ENCODE measurements around the gene ALG2. TPM values are rescaled to one million over a fixed set of nuclear protein-coding genes. Genes with fewer than 3 reads are reported as not detected.

ALG2 gene
- total and polyA plus RNA-seq, 4 donors: 20.6 to 43.6 (median 30.3) TPM

DNA sequence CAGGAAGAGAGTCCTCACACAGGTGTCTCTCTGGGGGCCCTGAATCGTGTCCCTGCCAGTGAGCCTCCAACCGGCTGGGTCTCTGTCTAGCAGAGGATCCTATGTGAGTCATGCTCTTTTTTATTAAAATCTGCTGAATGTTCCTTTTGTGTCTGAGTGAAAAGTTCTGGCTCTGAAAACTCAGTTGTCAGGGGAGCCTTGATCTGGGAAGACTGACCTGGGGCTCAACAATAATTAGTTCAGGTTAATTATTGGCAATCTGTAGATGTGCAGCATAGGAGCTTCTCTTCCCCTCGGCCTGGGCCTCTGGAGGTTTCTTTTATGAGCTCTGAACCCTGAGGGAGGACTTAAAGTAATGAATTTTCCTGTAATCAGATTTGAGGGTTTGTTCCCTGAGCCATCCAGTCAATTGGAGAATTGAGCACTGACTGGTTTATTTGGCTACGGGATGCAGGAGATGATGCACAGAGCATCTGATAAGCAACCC, 45.2 kb downstream of the ALG2 start (continued):
- TF ChIP-seq NR2F2 (IDR thresholded peaks at IDR 0.05): no peak

DNA sequence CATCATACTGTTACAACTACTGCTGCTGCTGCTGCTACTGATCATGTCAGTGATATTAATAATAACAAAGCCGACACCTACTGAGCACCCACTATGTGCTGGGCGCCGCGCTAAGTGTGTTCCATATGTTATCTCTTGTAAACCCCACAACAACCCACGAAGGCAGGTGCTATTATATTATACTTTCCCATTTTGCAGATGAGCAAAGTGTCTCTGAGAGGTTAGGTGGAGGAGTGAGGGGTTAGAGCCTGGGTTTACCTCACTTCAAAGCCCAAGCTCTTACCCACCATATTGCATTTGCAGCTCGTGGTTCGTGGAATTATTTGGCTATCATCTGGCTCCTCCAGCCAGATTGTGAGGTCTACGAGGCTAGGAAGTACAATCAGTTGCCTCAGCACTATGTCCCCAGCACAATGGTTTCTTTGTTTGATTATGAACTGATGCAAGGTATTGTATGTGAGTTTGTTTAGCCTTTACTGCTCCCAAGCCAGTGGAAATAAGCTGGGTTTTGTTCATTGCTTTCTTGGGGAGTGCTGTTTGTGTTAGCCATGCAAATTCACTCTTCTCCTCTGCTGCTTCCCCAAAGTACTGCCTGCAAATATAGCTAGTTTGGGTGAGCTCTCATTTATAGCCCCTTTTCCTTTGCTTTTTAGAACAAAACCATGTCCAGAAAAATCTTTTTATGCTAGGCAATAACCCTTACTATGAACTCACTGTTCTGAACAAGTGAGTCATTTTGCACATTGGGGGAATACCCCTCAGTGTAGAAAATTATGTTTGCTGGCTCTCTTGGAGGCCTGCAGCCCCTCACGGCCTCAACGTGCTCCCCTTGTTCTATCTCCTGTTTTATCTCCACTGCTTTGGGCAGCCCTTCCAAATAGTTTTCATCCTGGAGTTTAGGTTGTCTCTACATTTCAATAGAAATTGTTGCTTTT, 47.9 kb downstream of the ALG2 start:
- TF ChIP-seq FOXA1 (IDR thresholded peaks at IDR 0.05): no peak
- TF ChIP-seq, protein P1, sequence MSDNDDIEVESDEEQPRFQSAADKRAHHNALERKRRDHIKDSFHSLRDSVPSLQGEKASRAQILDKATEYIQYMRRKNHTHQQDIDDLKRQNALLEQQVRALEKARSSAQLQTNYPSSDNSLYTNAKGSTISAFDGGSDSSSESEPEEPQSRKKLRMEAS (IDR thresholded peaks at IDR 0.05): no peak
- TF ChIP-seq HNF4G (IDR thresholded peaks at IDR 0.05): no peak
- no peak for TF ChIP-seq HNF4A (conservative IDR thresholded peaks at IDR 0.05)
- TF ChIP-seq NR2F2 (IDR thresholded peaks at IDR 0.05): no peak
- TF ChIP-seq, protein P2, sequence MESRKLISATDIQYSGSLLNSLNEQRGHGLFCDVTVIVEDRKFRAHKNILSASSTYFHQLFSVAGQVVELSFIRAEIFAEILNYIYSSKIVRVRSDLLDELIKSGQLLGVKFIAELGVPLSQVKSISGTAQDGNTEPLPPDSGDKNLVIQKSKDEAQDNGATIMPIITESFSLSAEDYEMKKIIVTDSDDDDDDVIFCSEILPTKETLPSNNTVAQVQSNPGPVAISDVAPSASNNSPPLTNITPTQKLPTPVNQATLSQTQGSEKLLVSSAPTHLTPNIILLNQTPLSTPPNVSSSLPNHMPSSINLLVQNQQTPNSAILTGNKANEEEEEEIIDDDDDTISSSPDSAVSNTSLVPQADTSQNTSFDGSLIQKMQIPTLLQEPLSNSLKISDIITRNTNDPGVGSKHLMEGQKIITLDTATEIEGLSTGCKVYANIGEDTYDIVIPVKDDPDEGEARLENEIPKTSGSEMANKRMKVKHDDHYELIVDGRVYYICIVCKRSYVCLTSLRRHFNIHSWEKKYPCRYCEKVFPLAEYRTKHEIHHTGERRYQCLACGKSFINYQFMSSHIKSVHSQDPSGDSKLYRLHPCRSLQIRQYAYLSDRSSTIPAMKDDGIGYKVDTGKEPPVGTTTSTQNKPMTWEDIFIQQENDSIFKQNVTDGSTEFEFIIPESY (IDR thresholded peaks at IDR 0.05): no peak
- TF ChIP-seq EGR1 (IDR thresholded peaks at IDR 0.05; ENCODE audit: low read depth in 2 of 2): no peak
- TF ChIP-seq SP1 (IDR thresholded peaks at IDR 0.05): no peak
- TF ChIP-seq, protein P3, sequence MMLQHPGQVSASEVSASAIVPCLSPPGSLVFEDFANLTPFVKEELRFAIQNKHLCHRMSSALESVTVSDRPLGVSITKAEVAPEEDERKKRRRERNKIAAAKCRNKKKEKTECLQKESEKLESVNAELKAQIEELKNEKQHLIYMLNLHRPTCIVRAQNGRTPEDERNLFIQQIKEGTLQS (IDR thresholded peaks at IDR 0.05): no peak
- TF ChIP-seq TAF1 (conservative IDR thresholded peaks at IDR 0.05): no peak
- Histone ChIP-seq H3K27me3 (ENCODE audit: control insufficient read depth in 4 of 4, insufficient read depth in 4 of 4, low read length in 3 of 4) (no peaks in the 10 kb centered on the region), H3K9ac (ENCODE audit: low read depth in 1 of 2, low read length in 2 of 2) (no peak overlapping the region), H3K27ac (ENCODE audit: low read depth in 1 of 2, low read length in 2 of 2) (no peak overlapping the region), H3K9me3 (ENCODE audit: control insufficient read depth in 4 of 4, low read length in 3 of 4) (no peaks in the 10 kb centered on the region), H3K4me3 (ENCODE audit: low read depth in 1 of 3, low read length in 3 of 3) (no peak overlapping the region), H3K36me3 (ENCODE audit: control insufficient read depth in 4 of 4, insufficient read depth in 3 of 4, low read depth in 1 of 4, low read length in 3 of 4) (no peaks in the 10 kb centered on the region), H3K4me1 (ENCODE audit: control insufficient read depth in 4 of 4, insufficient read depth in 4 of 4, low read length in 3 of 4) (no peaks in the 10 kb centered on the region)
- DNase-seq (ENCODE audit: low spot score): no peak
- 77% methylated on average over 10 of the region's 10 CpGs for WGBS

DNA sequence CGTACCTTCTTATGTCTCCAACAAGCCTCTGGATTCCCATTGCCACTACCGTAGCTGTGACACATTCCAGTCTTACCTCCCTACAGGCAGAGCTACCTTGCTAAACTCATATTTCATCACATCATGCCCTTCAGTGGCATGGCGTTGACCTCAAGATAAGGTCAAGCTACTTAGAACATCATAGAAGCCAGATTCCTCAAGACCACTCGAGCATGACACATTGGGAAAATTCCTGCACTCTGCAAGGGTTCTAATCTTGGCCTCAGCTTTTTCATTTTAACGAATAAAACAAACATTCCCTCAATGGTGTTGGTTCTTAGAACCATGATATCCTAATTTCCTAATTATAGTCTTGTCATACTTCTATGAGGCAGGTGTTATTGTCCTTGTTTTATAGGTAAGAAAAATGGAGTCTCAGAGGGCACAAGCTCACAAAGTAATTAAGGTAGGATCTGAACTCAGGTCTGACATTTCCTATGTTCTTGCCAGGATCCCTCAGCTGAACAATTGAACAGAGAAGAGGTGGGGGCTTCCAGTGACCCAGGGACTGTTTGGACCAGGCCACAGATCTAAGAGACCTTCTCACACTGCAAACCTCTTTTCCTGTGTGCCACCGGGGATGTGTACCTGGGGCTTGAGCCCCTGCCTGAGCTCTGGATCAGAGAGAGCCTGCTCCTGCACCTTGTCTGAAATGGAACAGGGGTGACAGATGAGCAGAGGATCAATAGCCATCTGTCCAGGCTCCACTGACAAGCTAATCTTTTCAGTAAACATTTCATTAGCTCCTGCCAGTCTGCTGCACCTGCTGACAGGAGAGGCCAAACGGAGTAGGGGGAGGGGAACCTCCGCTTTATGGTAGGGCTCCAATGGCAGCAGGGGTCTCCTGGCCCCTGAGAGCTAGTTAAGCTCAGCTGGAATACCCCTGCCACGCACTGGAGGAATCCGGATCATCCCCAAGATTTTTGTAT, 49.3 kb downstream of the ALG2 start:
- Histone ChIP-seq H3K9ac (ENCODE audit: low read depth in 1 of 2, low read length in 2 of 2) (no peak overlapping the region), H3K36me3 (ENCODE audit: control insufficient read depth in 4 of 4, insufficient read depth in 3 of 4, low read depth in 1 of 4, low read length in 3 of 4) (no peaks in the 10 kb centered on the region), H3K4me1 (ENCODE audit: control insufficient read depth in 4 of 4, insufficient read depth in 4 of 4, low read length in 3 of 4) (no peaks in the 10 kb centered on the region), H3K27me3 (ENCODE audit: control insufficient read depth in 4 of 4, insufficient read depth in 4 of 4, low read length in 3 of 4) (no peaks in the 10 kb centered on the region), H3K27ac (ENCODE audit: low read depth in 1 of 2, low read length in 2 of 2) (no peak overlapping the region), H3K9me3 (ENCODE audit: control insufficient read depth in 4 of 4, low read length in 3 of 4) (no peaks in the 10 kb centered on the region), H3K4me3 (ENCODE audit: low read depth in 1 of 3, low read length in 3 of 3) (no peak overlapping the region)
- DNase-seq (ENCODE audit: low spot score): no peak
- 80% methylated on average over 10 of the region's 10 CpGs for WGBS
- TF ChIP-seq JUND (IDR thresholded peaks at IDR 0.05): no peak
- TF ChIP-seq, protein P4, sequence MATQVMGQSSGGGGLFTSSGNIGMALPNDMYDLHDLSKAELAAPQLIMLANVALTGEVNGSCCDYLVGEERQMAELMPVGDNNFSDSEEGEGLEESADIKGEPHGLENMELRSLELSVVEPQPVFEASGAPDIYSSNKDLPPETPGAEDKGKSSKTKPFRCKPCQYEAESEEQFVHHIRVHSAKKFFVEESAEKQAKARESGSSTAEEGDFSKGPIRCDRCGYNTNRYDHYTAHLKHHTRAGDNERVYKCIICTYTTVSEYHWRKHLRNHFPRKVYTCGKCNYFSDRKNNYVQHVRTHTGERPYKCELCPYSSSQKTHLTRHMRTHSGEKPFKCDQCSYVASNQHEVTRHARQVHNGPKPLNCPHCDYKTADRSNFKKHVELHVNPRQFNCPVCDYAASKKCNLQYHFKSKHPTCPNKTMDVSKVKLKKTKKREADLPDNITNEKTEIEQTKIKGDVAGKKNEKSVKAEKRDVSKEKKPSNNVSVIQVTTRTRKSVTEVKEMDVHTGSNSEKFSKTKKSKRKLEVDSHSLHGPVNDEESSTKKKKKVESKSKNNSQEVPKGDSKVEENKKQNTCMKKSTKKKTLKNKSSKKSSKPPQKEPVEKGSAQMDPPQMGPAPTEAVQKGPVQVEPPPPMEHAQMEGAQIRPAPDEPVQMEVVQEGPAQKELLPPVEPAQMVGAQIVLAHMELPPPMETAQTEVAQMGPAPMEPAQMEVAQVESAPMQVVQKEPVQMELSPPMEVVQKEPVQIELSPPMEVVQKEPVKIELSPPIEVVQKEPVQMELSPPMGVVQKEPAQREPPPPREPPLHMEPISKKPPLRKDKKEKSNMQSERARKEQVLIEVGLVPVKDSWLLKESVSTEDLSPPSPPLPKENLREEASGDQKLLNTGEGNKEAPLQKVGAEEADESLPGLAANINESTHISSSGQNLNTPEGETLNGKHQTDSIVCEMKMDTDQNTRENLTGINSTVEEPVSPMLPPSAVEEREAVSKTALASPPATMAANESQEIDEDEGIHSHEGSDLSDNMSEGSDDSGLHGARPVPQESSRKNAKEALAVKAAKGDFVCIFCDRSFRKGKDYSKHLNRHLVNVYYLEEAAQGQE (IDR thresholded peaks at IDR 0.05): no peak
- TF ChIP-seq FOXA1 (IDR thresholded peaks at IDR 0.05): no peak
- no peak for TF ChIP-seq RXRA (IDR thresholded peaks at IDR 0.05)
- TF ChIP-seq HNF4G (IDR thresholded peaks at IDR 0.05): no peak
- TF ChIP-seq GABPA (IDR thresholded peaks at IDR 0.05 in 1 of 2, conservative IDR thresholded peaks at IDR 0.05 in 1 of 2): no peak
- TF ChIP-seq, protein P2 (IDR thresholded peaks at IDR 0.05): no peak
- no peak for TF ChIP-seq YY1 (IDR thresholded peaks at IDR 0.05)
- no peak for TF ChIP-seq EGR1 (IDR thresholded peaks at IDR 0.05; ENCODE audit: low read depth in 2 of 2)
- no peak for TF ChIP-seq FOXA2 (IDR thresholded peaks at IDR 0.05)
- no peak for TF ChIP-seq SP1 (IDR thresholded peaks at IDR 0.05)
- TF ChIP-seq HNF4A (conservative IDR thresholded peaks at IDR 0.05): no peak
- TF ChIP-seq, protein P1 (IDR thresholded peaks at IDR 0.05): no peak

Data from liver (tissue), 9 donors.